GM18861 (cell line): ENCODE results near the gene L1CAM.

Experiments
- ATAC-seq: cut with Tn5 transposase; IDR thresholded peaks from one replicate; pipeline ENCODE4 v1.9.1; 2021; ENCODE audit not compliant: unreplicated experiment

Gene L1CAM

GRCh38 chrX:153925739-153926551, 40.0 kb upstream of the L1CAM start, which contains the start of gene ARHGAP4:
TSS of gene ARHGAP4 (minus strand) at chrX:153926264. CDS start at chrX:153926202, 62 bp downstream.
- ATAC-seq, result no peak

- no peak for ATAC-seq
Observed at GRCh38 chrX:153925387-153925738, 39.4 kb upstream of the L1CAM start.

- no peak for ATAC-seq
Observed at GRCh38 chrX:153924149-153924861, 38.3 kb upstream of the L1CAM start.

- ATAC-seq, result no peak
Observed at GRCh38 chrX:153922932-153923857, 37.2 kb upstream of the L1CAM start.

GRCh38 chrX:153921511-153922446, 35.8 kb upstream of the L1CAM start:
- no peak for ATAC-seq

GRCh38 chrX:153921070-153921469, 35.1 kb upstream of the L1CAM start:
- no peak for ATAC-seq

- no peak for ATAC-seq
Observed at GRCh38 chrX:153920546-153920945, 34.6 kb upstream of the L1CAM start.

- ATAC-seq, result no peak
Observed at GRCh38 chrX:153919281-153919680, 33.3 kb upstream of the L1CAM start.

- ATAC-seq, result no peak
Observed at GRCh38 chrX:153917869-153918268, 31.9 kb upstream of the L1CAM start.

- ATAC-seq, result no peak
Observed at GRCh38 chrX:153913701-153914100, 27.7 kb upstream of the L1CAM start.

GRCh38 chrX:153913211-153913610, 27.2 kb upstream of the L1CAM start:
- no peak for ATAC-seq

- ATAC-seq, result no peak
Observed at GRCh38 chrX:153911798-153912197, 25.8 kb upstream of the L1CAM start.

GRCh38 chrX:153910446-153910845, 24.5 kb upstream of the L1CAM start:
- ATAC-seq, result no peak

GRCh38 chrX:153909980-153910360, 24.0 kb upstream of the L1CAM start:
- no peak for ATAC-seq

GRCh38 chrX:153909024-153909979, 23.3 kb upstream of the L1CAM start:
- ATAC-seq, result no peak

- ATAC-seq, result no peak
Observed at GRCh38 chrX:153908219-153908860, 22.4 kb upstream of the L1CAM start.

- no peak for ATAC-seq
Observed at GRCh38 chrX:153907456-153907855, 21.5 kb upstream of the L1CAM start.

GRCh38 chrX:153906126-153906917, 20.3 kb upstream of the L1CAM start:
- ATAC-seq, result no peak
